Body of pancreas (tissue), 4 donors: ENCODE measurements around the gene AFG1L.

Source experiments
- CTCF ChIP-seq, 7 experiments: fragments of 450-650 bp in 4 of 7; fragments of 200-600 bp in 3 of 7; sonication (generic) in 3 of 7; IDR thresholded peaks; one replicate each; pipeline ENCODE4 v1.5.1; 2016 to 2019; ENCODE audit warnings: antibody characterized with exemption in 7 of 7
- POLR2A ChIP-seq, 3 donors: fragments of 450-650 bp; IDR thresholded peaks; one replicate each; pipeline ENCODE4 v1.6.1; 2016; ENCODE audit warnings: antibody characterized with exemption in 3 of 3, mild to moderate bottlenecking in 2 of 3

DNA sequence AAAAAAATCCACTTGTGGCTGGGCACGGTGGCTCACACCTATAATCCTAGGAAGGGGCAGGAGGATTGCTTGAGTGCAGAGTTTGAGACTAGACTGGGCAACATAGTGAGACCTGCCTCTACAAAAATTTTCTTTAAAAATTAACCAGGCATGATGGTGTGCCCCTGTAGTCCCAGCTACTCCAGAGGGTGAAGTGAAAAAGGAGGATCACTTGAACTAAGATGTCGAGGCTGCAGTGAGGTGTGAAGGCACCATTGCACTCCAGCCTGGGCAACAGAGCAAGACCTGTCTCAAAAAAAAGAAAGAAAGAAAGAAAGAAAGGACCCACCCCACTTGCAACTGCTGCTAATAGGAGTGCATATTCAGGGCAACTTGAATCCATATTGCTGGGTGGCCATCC, 20.3 kb upstream of the AFG1L start:
- TF ChIP-seq CTCF (IDR thresholded peaks at IDR 0.05), result no peak
- no peak for TF ChIP-seq POLR2A (IDR thresholded peaks at IDR 0.05)
